GM12801 (cell line): Measurements from ENCODE around the gene POR.

Source experiments
- TF ChIP-seq, protein P1 (sequence below): IDR thresholded peaks from one replicate; pipeline ENCODE4 v1.5.1; 2011; ENCODE audit warnings: control low read depth; ENCODE audit not compliant: insufficient read length; ENCODE audit errors: extremely low read depth

Gene POR

DNA sequence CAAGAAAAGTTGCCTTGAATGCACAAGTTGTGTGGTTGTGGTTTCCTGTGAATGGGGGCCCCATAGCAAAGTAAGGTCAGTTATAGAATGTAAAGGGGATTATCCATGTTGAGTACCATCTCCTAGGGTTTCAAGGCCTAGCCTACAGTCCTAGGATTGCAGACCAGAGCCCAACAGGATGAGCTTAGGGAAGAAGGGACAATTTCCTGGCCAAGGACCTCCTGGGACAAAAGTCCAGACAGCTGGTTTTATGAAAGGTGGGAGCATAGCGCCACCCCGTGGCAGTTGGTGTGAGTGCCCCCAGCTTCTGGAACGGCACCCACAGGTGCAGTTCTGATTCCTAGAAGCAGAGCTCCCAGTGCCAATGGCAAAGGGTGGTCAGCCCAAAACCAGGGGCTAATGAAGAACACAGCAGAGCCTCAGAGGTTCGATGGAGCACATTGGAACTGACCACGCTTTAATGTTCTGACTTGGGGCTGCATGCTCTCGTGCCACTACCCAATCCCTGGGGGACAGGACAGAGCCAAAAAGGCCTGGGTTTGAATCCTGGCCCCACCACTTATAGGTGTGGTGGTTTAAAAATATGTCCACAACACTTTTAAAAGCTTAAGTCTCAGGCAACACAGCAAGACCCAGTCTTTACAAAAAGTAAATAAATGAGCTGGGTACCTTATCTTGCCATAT lies 105.2 kb downstream of the POR start:
- TF ChIP-seq, protein P1, sequence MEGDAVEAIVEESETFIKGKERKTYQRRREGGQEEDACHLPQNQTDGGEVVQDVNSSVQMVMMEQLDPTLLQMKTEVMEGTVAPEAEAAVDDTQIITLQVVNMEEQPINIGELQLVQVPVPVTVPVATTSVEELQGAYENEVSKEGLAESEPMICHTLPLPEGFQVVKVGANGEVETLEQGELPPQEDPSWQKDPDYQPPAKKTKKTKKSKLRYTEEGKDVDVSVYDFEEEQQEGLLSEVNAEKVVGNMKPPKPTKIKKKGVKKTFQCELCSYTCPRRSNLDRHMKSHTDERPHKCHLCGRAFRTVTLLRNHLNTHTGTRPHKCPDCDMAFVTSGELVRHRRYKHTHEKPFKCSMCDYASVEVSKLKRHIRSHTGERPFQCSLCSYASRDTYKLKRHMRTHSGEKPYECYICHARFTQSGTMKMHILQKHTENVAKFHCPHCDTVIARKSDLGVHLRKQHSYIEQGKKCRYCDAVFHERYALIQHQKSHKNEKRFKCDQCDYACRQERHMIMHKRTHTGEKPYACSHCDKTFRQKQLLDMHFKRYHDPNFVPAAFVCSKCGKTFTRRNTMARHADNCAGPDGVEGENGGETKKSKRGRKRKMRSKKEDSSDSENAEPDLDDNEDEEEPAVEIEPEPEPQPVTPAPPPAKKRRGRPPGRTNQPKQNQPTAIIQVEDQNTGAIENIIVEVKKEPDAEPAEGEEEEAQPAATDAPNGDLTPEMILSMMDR: no peak

DNA sequence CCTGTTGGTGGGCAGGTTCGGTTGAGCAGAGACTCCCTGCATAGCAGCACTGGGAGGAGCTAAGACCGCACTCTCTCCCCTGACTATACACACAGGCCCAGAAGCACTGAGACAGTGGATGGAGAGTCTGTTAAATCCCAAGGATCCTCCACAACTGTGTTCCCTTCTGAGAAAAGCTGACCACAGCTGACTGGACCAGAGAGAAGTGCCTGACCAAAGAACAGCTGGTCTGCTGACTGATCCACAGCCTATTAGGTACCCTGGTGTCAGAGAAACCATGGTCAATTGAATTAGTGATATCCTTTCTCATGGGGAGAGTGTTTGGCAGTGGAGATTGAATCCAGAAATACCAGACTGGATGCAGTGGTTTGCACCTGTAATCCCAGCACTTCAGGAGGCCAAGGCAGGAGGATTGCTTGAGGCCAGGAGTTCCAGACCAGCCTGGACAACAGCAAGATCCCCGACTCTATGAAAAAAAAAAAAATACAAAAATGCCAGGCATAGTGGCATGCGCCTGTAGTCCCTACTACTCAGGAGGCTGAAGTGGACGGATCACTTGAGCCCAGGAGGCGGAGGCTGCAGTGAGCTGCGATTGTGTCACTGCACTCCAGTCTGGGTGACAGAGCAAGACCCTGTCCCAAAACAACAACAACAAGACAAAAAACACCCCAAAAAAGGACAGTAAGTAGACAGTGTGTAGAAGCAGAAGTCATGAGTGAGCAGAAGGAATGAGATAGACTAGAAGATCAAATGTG lies 107.2 kb downstream of the POR start:
- TF ChIP-seq, protein P1: no peak

DNA sequence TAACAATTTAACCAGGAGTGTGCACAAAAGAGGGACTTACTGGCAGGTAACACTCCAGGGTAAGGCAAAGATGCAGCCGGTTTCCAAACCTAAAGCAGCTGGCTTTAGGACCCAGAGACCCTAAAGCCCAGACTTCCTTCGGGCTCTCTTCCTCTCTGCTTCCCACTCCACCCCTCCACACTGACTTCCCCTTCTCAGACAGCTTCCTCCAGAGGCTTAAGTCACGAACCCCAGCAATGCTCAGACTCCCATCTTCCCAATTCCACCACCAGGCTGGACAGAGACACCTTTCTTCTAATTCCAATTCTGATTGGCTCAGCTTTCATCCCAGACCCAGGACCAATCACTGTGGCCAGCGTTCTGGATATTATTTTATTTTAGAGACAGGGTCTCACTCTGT lies 108.0 kb downstream of the POR start:
- TF ChIP-seq, protein P1: no peak

DNA sequence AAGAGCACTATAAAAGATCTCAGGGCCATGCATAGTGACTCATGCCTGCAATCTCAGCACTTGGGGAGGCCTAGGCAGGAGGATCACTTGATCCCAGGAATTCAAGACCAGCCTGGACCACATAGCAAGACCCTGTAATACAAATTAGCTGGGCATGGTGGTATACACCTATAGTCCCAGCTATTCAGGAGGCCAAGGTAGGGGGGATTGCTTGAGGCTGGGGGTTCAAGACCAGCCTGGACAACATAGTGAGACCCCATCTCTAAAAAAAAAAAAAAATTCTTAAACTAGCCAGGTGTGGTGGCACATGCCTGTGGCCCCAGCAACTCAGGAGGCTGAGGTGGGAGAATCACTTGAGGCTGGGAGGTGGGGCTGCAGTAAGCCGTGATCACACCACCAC lies 117.0 kb downstream of the POR start:
- TF ChIP-seq, protein P1: no peak
